GM12892 (cell line): Measurements from ENCODE around the gene PCDHGA7.

Experiments used
- POLR2A ChIP-seq: IDR thresholded peaks from 2 replicates; pipeline ENCODE4 v1.6.1; 2011; ENCODE audit warnings: low read depth, low read length, control low read depth
- POLR2AphosphoS5 ChIP-seq: IDR thresholded peaks from 2 replicates; pipeline ENCODE4 v1.6.1; 2011; ENCODE audit warnings: low read depth, low read length, control low read depth

GRCh38 chr5:141359790-141360426 is 22.6 kb upstream of the PCDHGA7 start, which contains the start of gene PCDHGB2:
- TF ChIP-seq POLR2A: no peak
- TF ChIP-seq POLR2AphosphoS5: no peak
